ENCODE results near the gene FAM20B. TPM values are rescaled to one million over a fixed set of nuclear protein-coding genes. Genes with fewer than 3 reads are reported as not detected.

The FAM20B gene
- total and polyA plus RNA-seq, 2 of the 13 experiments (the other 11 are each of a cell fraction or from before 2014, with no cell fraction given): 13.8 to 26.9 TPM

DNA sequence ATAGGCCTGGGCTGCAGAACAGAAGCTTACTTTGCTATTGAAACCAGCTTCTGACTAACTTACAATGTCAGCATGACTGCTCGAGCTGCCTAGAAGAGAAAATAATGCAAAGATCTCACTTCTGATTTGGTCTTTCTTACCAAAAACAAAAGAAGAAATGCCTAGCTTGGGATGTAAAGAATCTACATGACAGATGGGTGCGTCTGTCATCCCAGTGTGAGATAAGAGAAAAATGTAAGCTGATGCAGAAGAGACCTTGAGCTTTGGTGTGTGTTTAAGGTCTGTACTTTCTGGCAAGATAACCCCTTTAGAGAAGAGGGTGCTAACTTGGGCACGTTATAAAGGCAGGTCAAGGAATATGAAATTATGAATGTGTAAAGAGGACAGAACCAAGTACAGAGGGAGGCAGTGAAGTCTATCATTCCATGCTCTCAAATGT lies 3.6 kb downstream of the FAM20B start (continued):
- TF ChIP-seq, protein P1, sequence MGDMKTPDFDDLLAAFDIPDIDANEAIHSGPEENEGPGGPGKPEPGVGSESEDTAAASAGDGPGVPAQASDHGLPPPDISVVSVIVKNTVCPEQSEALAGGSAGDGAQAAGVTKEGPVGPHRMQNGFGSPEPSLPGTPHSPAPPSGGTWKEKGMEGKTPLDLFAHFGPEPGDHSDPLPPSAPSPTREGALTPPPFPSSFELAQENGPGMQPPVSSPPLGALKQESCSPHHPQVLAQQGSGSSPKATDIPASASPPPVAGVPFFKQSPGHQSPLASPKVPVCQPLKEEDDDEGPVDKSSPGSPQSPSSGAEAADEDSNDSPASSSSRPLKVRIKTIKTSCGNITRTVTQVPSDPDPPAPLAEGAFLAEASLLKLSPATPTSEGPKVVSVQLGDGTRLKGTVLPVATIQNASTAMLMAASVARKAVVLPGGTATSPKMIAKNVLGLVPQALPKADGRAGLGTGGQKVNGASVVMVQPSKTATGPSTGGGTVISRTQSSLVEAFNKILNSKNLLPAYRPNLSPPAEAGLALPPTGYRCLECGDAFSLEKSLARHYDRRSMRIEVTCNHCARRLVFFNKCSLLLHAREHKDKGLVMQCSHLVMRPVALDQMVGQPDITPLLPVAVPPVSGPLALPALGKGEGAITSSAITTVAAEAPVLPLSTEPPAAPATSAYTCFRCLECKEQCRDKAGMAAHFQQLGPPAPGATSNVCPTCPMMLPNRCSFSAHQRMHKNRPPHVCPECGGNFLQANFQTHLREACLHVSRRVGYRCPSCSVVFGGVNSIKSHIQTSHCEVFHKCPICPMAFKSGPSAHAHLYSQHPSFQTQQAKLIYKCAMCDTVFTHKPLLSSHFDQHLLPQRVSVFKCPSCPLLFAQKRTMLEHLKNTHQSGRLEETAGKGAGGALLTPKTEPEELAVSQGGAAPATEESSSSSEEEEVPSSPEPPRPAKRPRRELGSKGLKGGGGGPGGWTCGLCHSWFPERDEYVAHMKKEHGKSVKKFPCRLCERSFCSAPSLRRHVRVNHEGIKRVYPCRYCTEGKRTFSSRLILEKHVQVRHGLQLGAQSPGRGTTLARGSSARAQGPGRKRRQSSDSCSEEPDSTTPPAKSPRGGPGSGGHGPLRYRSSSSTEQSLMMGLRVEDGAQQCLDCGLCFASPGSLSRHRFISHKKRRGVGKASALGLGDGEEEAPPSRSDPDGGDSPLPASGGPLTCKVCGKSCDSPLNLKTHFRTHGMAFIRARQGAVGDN (CRISPR knock-in tag; IDR thresholded peaks at IDR 0.05): no peak
- TF ChIP-seq REPIN1 (CRISPR knock-in tag; IDR thresholded peaks at IDR 0.05; ENCODE audit: borderline replicate concordance, low read depth) (no peak), TP53 (CRISPR knock-in tag; conservative IDR thresholded peaks at IDR 0.05) (no peak), HES4 (CRISPR knock-in tag; IDR thresholded peaks at IDR 0.05; ENCODE audit: borderline replicate concordance) (no peak), MEIS2 (CRISPR knock-in tag; IDR thresholded peaks at IDR 0.05) (peak; percentile 61; the same call in 1 of the 2 replicates), MBD4 (IDR thresholded peaks at IDR 0.05; ENCODE audit: borderline replicate concordance, low read length) (no peak), CENPT (CRISPR knock-in tag; IDR thresholded peaks at IDR 0.05; ENCODE audit: low read depth) (no peak), SRY (CRISPR knock-in tag; IDR thresholded peaks at IDR 0.05) (no peak), CHD4 (IDR thresholded peaks at IDR 0.05; ENCODE audit: borderline replicate concordance, low read length) (no peak), ZNF615 (CRISPR knock-in tag; IDR thresholded peaks at IDR 0.05; ENCODE audit: borderline replicate concordance) (no peak)
- TF ChIP-seq, protein P2, sequence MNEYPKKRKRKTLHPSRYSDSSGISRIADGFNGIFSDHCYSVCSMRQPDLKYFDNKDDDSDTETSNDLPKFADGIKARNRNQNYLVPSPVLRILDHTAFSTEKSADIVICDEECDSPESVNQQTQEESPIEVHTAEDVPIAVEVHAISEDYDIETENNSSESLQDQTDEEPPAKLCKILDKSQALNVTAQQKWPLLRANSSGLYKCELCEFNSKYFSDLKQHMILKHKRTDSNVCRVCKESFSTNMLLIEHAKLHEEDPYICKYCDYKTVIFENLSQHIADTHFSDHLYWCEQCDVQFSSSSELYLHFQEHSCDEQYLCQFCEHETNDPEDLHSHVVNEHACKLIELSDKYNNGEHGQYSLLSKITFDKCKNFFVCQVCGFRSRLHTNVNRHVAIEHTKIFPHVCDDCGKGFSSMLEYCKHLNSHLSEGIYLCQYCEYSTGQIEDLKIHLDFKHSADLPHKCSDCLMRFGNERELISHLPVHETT (CRISPR knock-in tag; conservative IDR thresholded peaks at IDR 0.05): no peak
- TF ChIP-seq, protein P3, sequence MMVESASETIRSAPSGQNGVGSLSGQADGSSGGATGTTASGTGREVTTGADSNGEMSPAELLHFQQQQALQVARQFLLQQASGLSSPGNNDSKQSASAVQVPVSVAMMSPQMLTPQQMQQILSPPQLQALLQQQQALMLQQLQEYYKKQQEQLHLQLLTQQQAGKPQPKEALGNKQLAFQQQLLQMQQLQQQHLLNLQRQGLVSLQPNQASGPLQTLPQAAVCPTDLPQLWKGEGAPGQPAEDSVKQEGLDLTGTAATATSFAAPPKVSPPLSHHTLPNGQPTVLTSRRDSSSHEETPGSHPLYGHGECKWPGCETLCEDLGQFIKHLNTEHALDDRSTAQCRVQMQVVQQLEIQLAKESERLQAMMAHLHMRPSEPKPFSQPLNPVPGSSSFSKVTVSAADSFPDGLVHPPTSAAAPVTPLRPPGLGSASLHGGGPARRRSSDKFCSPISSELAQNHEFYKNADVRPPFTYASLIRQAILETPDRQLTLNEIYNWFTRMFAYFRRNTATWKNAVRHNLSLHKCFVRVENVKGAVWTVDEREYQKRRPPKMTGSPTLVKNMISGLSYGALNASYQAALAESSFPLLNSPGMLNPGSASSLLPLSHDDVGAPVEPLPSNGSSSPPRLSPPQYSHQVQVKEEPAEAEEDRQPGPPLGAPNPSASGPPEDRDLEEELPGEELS (CRISPR knock-in tag; IDR thresholded peaks at IDR 0.05): peak; percentile 41; the same call in 1 of the 2 replicates
- TF ChIP-seq, protein P4, sequence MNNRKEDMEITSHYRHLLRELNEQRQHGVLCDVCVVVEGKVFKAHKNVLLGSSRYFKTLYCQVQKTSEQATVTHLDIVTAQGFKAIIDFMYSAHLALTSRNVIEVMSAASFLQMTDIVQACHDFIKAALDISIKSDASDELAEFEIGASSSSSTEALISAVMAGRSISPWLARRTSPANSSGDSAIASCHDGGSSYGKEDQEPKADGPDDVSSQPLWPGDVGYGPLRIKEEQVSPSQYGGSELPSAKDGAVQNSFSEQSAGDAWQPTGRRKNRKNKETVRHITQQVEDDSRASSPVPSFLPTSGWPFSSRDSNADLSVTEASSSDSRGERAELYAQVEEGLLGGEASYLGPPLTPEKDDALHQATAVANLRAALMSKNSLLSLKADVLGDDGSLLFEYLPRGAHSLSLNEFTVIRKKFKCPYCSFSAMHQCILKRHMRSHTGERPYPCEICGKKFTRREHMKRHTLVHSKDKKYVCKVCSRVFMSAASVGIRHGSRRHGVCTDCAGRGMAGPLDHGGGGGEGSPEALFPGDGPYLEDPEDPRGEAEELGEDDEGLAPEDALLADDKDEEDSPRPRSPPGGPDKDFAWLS (CRISPR knock-in tag; IDR thresholded peaks at IDR 0.05; ENCODE audit: borderline replicate concordance): no peak
- TF ChIP-seq, protein P5, sequence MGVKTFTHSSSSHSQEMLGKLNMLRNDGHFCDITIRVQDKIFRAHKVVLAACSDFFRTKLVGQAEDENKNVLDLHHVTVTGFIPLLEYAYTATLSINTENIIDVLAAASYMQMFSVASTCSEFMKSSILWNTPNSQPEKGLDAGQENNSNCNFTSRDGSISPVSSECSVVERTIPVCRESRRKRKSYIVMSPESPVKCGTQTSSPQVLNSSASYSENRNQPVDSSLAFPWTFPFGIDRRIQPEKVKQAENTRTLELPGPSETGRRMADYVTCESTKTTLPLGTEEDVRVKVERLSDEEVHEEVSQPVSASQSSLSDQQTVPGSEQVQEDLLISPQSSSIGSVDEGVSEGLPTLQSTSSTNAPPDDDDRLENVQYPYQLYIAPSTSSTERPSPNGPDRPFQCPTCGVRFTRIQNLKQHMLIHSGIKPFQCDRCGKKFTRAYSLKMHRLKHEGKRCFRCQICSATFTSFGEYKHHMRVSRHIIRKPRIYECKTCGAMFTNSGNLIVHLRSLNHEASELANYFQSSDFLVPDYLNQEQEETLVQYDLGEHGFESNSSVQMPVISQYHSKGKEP (CRISPR knock-in tag; IDR thresholded peaks at IDR 0.05): no peak
- TF ChIP-seq, protein P6, sequence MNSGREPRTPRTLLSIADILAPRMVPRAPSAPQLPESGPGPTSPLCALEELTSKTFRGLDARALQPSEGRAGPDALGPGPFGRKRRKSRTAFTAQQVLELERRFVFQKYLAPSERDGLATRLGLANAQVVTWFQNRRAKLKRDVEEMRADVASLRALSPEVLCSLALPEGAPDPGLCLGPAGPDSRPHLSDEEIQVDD (CRISPR knock-in tag; IDR thresholded peaks at IDR 0.05; ENCODE audit: borderline replicate concordance): no peak
- TF ChIP-seq, protein P7, sequence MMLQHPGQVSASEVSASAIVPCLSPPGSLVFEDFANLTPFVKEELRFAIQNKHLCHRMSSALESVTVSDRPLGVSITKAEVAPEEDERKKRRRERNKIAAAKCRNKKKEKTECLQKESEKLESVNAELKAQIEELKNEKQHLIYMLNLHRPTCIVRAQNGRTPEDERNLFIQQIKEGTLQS (CRISPR knock-in tag; IDR thresholded peaks at IDR 0.05): no peak
